Peyer's patch (tissue), 4 donors: Measurements from ENCODE around the gene OSCP1. TPM values are rescaled to one million over a fixed set of nuclear protein-coding genes. Genes with fewer than 3 reads are reported as not detected.
"Not testable (repeated sequence)": the region's sequence is repeated elsewhere in the genome, so short reads cannot be mapped to it uniquely, and the experiment has no call there.

Source experiments
- DNase-seq, 3 donors: peaks; one replicate each; pipeline ENCODE4 v3.0.0-alpha.2; 2017 to 2019
- H3K27ac ChIP-seq, 4 donors: fragments of 200-600 bp; sonication (generic); one replicate each; pipeline ENCODE4 v1.5.1; 2016 to 2019
- H3K27me3 ChIP-seq, 2 donors: fragments of 200-600 bp; sonication (generic); one replicate each; pipeline ENCODE4 v1.5.1; 2019
- H3K36me3 ChIP-seq, 3 donors: fragments of 200-600 bp; sonication (generic); one replicate each; pipeline ENCODE4 v1.5.1; 2016 to 2019
- H3K4me1 ChIP-seq, 4 donors: fragments of 200-600 bp; sonication (generic); one replicate each; pipeline ENCODE4 v1.5.1; 2016 to 2019
- H3K4me3 ChIP-seq, 4 donors: fragments of 200-600 bp; sonication (generic); 1 replicate in 3 of 4; 2 replicates in 1 of 4; pipeline ENCODE4 v1.5.1; 2016 to 2019; ENCODE audit warnings: mild to moderate bottlenecking in 1 of 4
- H3K9me3 ChIP-seq, 4 donors: fragments of 200-600 bp; sonication (generic); one replicate each; pipeline ENCODE4 v1.5.1; 2016 to 2019; ENCODE audit warnings: mild to moderate bottlenecking in 1 of 4
- POLR2A ChIP-seq, 2 donors: fragments of 450-650 bp; IDR thresholded peaks; one replicate each; pipeline ENCODE4 v1.5.1; 2017; ENCODE audit warnings: antibody characterized with exemption in 2 of 2, mild to moderate bottlenecking in 2 of 2, moderate library complexity in 2 of 2
- total RNA-seq, 4 donors: library from RNA; depleted of rRNA; stranded (reverse); fragments of >200 nt; gene quantifications; one replicate each; pipeline ENCODE4 v1.1.0, GENCODE V29; 2016
- TF ChIP-seq, protein P1 (sequence below), 6 experiments: fragments of 450-650 bp in 4 of 6; fragments of 200-600 bp in 2 of 6; sonication (generic) in 1 of 6; IDR thresholded peaks; one replicate each; pipeline ENCODE4 v1.5.1; 2017 to 2019; ENCODE audit warnings: antibody characterized with exemption in 6 of 6, mild to moderate bottlenecking in 3 of 6, moderate library complexity in 1 of 6

Gene OSCP1, protein sequence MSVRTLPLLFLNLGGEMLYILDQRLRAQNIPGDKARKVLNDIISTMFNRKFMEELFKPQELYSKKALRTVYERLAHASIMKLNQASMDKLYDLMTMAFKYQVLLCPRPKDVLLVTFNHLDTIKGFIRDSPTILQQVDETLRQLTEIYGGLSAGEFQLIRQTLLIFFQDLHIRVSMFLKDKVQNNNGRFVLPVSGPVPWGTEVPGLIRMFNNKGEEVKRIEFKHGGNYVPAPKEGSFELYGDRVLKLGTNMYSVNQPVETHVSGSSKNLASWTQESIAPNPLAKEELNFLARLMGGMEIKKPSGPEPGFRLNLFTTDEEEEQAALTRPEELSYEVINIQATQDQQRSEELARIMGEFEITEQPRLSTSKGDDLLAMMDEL
- total RNA-seq = 1 to 10 TPM in 3 of 4 donors, under 1 TPM in 1; 0.67 to 9.9 (median 3.2) TPM

DNA sequence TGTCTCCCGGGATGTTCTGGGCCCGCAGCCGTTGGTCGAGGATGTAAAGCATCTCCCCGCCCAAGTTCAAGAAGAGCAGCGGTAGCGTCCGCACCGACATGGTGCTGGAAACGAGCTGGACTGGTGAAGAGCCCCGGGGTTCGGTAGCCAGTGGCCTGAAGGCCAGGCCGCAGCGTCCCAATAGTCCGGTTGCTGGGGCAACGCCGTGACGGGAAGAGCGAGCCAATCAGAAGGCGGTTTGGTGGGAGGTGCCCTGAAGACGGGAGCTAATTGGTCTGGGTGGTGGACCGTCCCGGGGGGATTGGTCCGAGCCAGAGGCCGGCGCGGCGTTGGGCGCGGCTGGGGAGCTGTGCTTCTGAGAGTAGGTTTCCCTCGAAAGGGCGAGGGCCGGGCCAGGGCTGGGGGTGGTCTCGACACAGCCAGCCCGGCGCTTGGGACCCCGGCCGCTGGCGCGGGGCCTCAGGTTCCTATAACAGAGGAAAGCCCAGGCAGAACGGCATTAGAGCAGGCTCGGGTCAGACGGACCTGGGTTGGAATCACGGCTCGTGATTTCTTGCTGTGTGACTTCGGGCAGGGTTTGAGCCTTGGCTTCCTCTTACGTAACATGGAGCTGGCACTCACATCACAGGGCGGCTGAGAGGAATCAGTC is at the start of gene OSCP1:
Gene OSCP1, minus strand, starts transcription at position 182 of the 649 bp plus-strand sequence. Its CDS starts 82 bp downstream, at position 100.
- no peaks in the 10 kb centered on the region for H3K27me3 ChIP-seq
- peak; percentile 82 to 85 for TF ChIP-seq POLR2A (IDR thresholded peaks at IDR 0.05)
- TF ChIP-seq, protein P1, sequence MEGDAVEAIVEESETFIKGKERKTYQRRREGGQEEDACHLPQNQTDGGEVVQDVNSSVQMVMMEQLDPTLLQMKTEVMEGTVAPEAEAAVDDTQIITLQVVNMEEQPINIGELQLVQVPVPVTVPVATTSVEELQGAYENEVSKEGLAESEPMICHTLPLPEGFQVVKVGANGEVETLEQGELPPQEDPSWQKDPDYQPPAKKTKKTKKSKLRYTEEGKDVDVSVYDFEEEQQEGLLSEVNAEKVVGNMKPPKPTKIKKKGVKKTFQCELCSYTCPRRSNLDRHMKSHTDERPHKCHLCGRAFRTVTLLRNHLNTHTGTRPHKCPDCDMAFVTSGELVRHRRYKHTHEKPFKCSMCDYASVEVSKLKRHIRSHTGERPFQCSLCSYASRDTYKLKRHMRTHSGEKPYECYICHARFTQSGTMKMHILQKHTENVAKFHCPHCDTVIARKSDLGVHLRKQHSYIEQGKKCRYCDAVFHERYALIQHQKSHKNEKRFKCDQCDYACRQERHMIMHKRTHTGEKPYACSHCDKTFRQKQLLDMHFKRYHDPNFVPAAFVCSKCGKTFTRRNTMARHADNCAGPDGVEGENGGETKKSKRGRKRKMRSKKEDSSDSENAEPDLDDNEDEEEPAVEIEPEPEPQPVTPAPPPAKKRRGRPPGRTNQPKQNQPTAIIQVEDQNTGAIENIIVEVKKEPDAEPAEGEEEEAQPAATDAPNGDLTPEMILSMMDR (IDR thresholded peaks at IDR 0.05) = no peak
- H3K9me3 ChIP-seq = no peaks in the 10 kb centered on the region
- DNase-seq = peak; percentile 92 to 97 (median 96)
- H3K4me1 ChIP-seq = no peaks in the 10 kb centered on the region
- peak within 1 kb of the TSS; percentile 42 to 68 (median 57) for H3K4me3 ChIP-seq
- peaks cover 0 to 14% (median 0%) of the 10 kb centered on the region in 3 donors for H3K36me3 ChIP-seq
- H3K27ac ChIP-seq = peak within 1 kb of the TSS; percentile 80 to 94 (median 88)

DNA sequence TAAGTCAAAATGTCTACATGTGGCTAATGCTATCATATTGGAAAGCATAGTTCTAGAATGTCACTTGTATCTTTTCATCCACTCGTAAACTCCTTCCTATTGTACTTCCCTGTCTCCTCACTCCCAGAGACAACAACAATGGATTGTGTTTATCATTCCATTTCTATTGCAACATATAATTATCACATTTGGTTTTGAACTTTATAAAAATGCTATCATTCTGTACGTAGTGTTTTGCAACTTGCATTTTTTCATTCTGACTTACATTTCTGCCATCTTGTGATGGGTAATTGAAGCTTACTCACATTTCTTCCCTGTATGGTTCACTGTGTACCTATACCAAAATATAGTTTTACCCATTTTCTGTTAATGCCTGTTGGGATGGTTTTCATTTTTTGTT is 47.0 kb upstream of the OSCP1 start:
- TF ChIP-seq POLR2A (IDR thresholded peaks at IDR 0.05) = no peak
- TF ChIP-seq, protein P1 (IDR thresholded peaks at IDR 0.05) = no peak
- Histone ChIP-seq H3K27ac (no peak overlapping the region), H3K4me1 (no peaks in the 10 kb centered on the region), H3K27me3 (no peaks in the 10 kb centered on the region), H3K36me3 (no peaks in the 10 kb centered on the region), H3K4me3 (no peak overlapping the region), H3K9me3 (no peaks in the 10 kb centered on the region)
- DNase-seq = no peak

DNA sequence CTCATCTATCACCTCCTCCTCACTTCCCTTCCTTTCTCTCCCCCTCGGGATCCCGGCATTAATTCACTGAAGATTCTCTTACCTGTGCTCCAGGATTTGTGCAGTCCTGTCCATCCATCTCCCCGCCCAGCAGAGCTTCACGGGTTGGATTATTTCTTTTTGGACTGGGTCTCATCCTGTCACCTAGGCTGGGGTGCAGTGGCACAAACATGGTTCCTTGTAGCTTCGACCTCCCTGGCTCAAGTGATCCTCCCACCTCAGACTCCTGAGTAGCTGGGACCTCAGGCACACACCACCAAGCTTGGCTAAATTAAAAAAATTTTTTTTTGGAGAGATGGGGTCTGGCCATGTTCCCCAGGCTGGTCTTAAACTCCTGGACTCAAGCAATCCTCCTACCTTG is 44.7 kb upstream of the OSCP1 start:
- Histone ChIP-seq H3K27me3 (no peaks in the 10 kb centered on the region), H3K27ac (no peak overlapping the region), H3K4me3 (no peak overlapping the region), H3K9me3 (no peaks in the 10 kb centered on the region), H3K36me3 (no peaks in the 10 kb centered on the region), H3K4me1 (no peaks in the 10 kb centered on the region)
- TF ChIP-seq POLR2A (IDR thresholded peaks at IDR 0.05) = no peak
- TF ChIP-seq, protein P1 (IDR thresholded peaks at IDR 0.05) = no peak
- DNase-seq = no peak

DNA sequence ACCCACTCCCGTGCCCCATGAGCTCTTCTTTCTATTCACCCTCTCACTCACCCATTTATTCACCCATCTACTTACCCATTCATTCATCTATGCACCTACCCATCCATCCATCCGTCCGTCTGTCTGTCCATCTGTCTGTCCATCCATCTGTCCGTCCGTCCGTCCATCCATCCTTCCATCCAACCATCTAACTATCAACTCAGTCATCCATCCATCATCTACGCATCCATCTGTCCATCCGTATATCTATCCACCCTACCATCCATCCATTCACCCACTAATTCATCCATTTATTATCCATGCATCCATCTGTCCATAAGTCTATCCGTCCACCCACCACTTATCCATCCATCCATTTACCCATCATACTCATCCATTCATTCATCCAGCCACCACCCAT is 43.3 kb upstream of the OSCP1 start:
- TF ChIP-seq, protein P1 (IDR thresholded peaks at IDR 0.05) = no peak
- no peak for TF ChIP-seq POLR2A (IDR thresholded peaks at IDR 0.05)
- Histone ChIP-seq H3K4me3 (no peak overlapping the region), H3K9me3 (no peaks in the 10 kb centered on the region), H3K4me1 (no peaks in the 10 kb centered on the region), H3K36me3 (no peaks in the 10 kb centered on the region), H3K27ac (no peak overlapping the region), H3K27me3 (no peaks in the 10 kb centered on the region)
- DNase-seq = no peak

DNA sequence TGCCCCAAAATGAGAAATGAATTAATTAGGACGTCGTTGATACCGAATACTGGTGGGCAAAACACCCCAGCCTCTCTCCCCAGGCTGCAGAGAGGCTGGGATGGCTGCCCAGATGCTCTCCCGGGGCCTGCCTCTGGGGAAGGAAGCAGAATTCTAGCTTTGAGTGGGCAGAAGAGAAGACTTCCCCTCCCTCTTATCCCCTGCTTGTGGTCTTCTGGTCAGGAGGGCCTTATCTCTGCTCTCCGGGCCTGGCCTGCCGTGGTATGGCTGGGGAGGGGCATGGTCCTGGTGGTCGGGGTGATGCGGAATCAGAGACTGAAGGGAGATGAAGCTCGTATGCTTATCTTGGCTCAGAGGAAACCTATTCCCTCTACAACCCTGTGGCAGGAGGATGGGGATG is 42.2 kb upstream of the OSCP1 start:
- TF ChIP-seq, protein P1 (IDR thresholded peaks at IDR 0.05) = no peak
- no peak for TF ChIP-seq POLR2A (IDR thresholded peaks at IDR 0.05)
- no peaks in the 10 kb centered on the region for H3K9me3 ChIP-seq
- H3K27ac ChIP-seq = no peak overlapping the region
- no peaks in the 10 kb centered on the region for H3K27me3 ChIP-seq
- no peak for DNase-seq
- H3K4me3 ChIP-seq = no peak overlapping the region
- H3K36me3 ChIP-seq = no peaks in the 10 kb centered on the region
- H3K4me1 ChIP-seq = no peaks in the 10 kb centered on the region

DNA sequence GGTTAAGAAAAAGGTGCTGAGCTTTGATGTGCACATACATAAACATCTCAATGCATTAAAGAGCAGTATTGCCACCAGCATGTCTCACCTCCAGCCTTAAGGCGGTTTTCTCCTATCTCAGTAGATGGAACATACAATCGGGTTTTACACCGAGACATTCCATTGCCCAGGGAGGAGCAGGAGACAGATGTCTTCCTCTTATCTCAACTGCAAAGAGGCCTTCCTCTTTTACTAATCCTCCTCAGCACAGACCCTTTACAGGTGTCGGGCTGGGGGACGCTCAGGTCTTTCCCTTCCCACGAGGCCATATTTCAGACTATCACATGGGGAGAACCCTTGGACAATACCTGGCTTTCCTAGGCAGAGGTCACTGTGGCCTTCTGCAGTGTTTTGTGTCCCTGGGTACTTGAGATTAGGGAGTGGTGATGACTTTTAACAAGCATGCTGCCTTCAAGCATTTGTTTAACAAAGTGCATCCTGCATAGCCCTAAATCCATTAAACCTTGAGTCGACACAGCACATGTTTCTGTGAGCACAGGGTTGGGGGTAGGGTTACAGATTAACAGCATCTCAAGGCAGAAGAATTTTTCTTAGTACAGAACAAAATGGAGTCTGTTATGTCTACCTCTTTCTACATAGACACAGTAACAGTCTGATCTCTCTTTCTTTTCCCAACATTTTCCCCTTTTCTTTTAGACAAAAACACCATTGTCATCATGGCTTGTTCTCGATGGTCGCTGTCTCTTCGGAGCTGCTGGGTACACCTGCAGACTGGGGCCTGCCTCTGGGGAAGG is 39.2 kb upstream of the OSCP1 start:
- not testable (repeated sequence) for H3K4me3 ChIP-seq, DNase-seq, H3K36me3 ChIP-seq

More for the DNA sequence above, 39.2 kb upstream of the OSCP1 start:
- H3K27me3 ChIP-seq, H3K27ac ChIP-seq, H3K9me3 ChIP-seq, H3K4me1 ChIP-seq: not testable (repeated sequence)
